IgD-negative memory B cell (primary cell): ENCODE measurements around the gene IFNGR1. TPM values are rescaled to one million over a fixed set of nuclear protein-coding genes. Genes with fewer than 3 reads are reported as not detected.
"Not testable (repeated sequence)": the region's sequence is repeated elsewhere in the genome, so short reads cannot be mapped to it uniquely, and the experiment has no call there.

Source experiments
- H3K27ac Mint-ChIP-seq, 3 donors: one replicate each; pipeline ENCODE4 v1.8.0; 2020 to 2022; ENCODE audit warnings: mild to moderate bottlenecking in 3 of 3, mixed read lengths in 3 of 3, moderate library complexity in 1 of 3
- H3K27me3 Mint-ChIP-seq: one replicate; pipeline ENCODE4 v1.8.0; 2021; ENCODE audit warnings: mixed read lengths
- H3K36me3 Mint-ChIP-seq: one replicate; pipeline ENCODE4 v1.8.0; 2020; ENCODE audit warnings: mild to moderate bottlenecking, mixed read lengths
- H3K4me1 Mint-ChIP-seq, 3 donors: one replicate each; pipeline ENCODE4 v1.8.0; 2020 to 2022; ENCODE audit warnings: mixed read lengths in 3 of 3, mild to moderate bottlenecking in 1 of 3
- H3K4me3 Mint-ChIP-seq, 4 donors: one replicate each; pipeline ENCODE4 v1.8.0; 2020 to 2022; ENCODE audit warnings: mild to moderate bottlenecking in 4 of 4, mixed read lengths in 4 of 4, moderate library complexity in 3 of 4
- H3K9me3 Mint-ChIP-seq, 3 donors: one replicate each; pipeline ENCODE4 v1.8.0; 2020 to 2021; ENCODE audit warnings: mixed read lengths in 3 of 3, mild to moderate bottlenecking in 1 of 3
- polyA plus RNA-seq: library from polyadenylated mRNA; unstranded; fragments of 300-500 nt; fragmentation: Illumina TruSeq; gene quantifications from one replicate; pipeline ENCODE4 v1.2.3, GENCODE V29; 2021

The IFNGR1 gene
- polyA plus RNA-seq, 1 donor from 2014 or later: 38.1 TPM

GRCh38 chr6:137227871-137228302 lies 8.7 kb upstream of the IFNGR1 start:
- Mint-ChIP-seq H3K4me1 (peaks cover 44 to 59% (median 49%) of the 10 kb centered on the region in 3 donors), H3K27me3 (no peaks in the 10 kb centered on the region), H3K36me3 (peaks cover 2% of the 10 kb centered on the region), H3K9me3 (no peaks in the 10 kb centered on the region), H3K27ac (no peak overlapping the region), H3K4me3 (no peak overlapping the region)

- Mint-ChIP-seq H3K9me3 (no peaks in the 10 kb centered on the region), H3K36me3 (no peaks in the 10 kb centered on the region), H3K27me3 (no peaks in the 10 kb centered on the region), H3K4me1 (peaks cover 45 to 58% (median 46%) of the 10 kb centered on the region in 3 donors), H3K27ac (no peak overlapping the region), H3K4me3 (no peak overlapping the region)
Observed at GRCh38 chr6:137226697-137227096, 7.5 kb upstream of the IFNGR1 start.

GRCh38 chr6:137224799-137225198 lies 5.6 kb upstream of the IFNGR1 start:
- peak overlapping the region; percentile 6 to 54 (median 28) for H3K27ac Mint-ChIP-seq
- H3K36me3 Mint-ChIP-seq: no peaks in the 10 kb centered on the region
- H3K4me3 Mint-ChIP-seq: peak overlapping the region in 3 of 4 donors; percentile 8 to 85 (median 25)
- no peaks in the 10 kb centered on the region for H3K27me3 Mint-ChIP-seq
- H3K4me1 Mint-ChIP-seq: peaks cover 43 to 54% (median 45%) of the 10 kb centered on the region in 3 donors
- H3K9me3 Mint-ChIP-seq: no peaks in the 10 kb centered on the region

- Mint-ChIP-seq H3K36me3 (peaks cover 2% of the 10 kb centered on the region), H3K4me1 (peaks cover 45 to 56% (median 52%) of the 10 kb centered on the region in 3 donors), H3K27ac (peak overlapping the region in 2 of 3 donors; percentile 64), H3K9me3 (no peaks in the 10 kb centered on the region), H3K27me3 (no peaks in the 10 kb centered on the region), H3K4me3 (peak overlapping the region in 3 of 4 donors; percentile 64 to 87 (median 83))
Observed at GRCh38 chr6:137223370-137224131, 4.4 kb upstream of the IFNGR1 start.

GRCh38 chr6:137222381-137222780 lies 3.2 kb upstream of the IFNGR1 start:
- Mint-ChIP-seq H3K4me1 (peaks cover 49 to 56% (median 53%) of the 10 kb centered on the region in 3 donors), H3K4me3 (peak overlapping the region in 3 of 4 donors; percentile 68 to 89 (median 83)), H3K27ac (peak overlapping the region in 2 of 3 donors; percentile 48 to 86), H3K27me3 (no peaks in the 10 kb centered on the region), H3K9me3 (no peaks in the 10 kb centered on the region), H3K36me3 (peaks cover 2% of the 10 kb centered on the region)

GRCh38 chr6:137219664-137220252 lies 573 bp upstream of the IFNGR1 start:
- Mint-ChIP-seq H3K36me3 (peaks cover 2% of the 10 kb centered on the region), H3K27ac (peak overlapping the region; percentile 87 to 98 (median 98)), H3K4me3 (peak overlapping the region; percentile 89 to 100 (median 100)), H3K4me1 (peaks cover 52 to 61% (median 55%) of the 10 kb centered on the region in 3 donors), H3K9me3 (no peaks in the 10 kb centered on the region), H3K27me3 (no peaks in the 10 kb centered on the region)

- Mint-ChIP-seq H3K4me1 (peaks cover 53 to 61% (median 56%) of the 10 kb centered on the region in 3 donors), H3K4me3 (peak overlapping the region; percentile 89 to 100 (median 100)), H3K27me3 (no peaks in the 10 kb centered on the region), H3K9me3 (no peaks in the 10 kb centered on the region), H3K36me3 (peaks cover 3% of the 10 kb centered on the region), H3K27ac (peak overlapping the region; percentile 87 to 98 (median 98))
Observed at GRCh38 chr6:137218473-137218916, 690 bp downstream of the IFNGR1 start.

- Mint-ChIP-seq H3K4me1 (peaks cover 51 to 60% (median 55%) of the 10 kb centered on the region in 3 donors), H3K4me3 (peak overlapping the region; percentile 89 to 100 (median 100)), H3K27ac (peak overlapping the region; percentile 87 to 98 (median 98)), H3K27me3 (no peaks in the 10 kb centered on the region), H3K9me3 (no peaks in the 10 kb centered on the region), H3K36me3 (peaks cover 4% of the 10 kb centered on the region)
Observed at GRCh38 chr6:137217801-137218472, 1.2 kb downstream of the IFNGR1 start.

- Mint-ChIP-seq H3K9me3 (no peaks in the 10 kb centered on the region), H3K4me3 (peak overlapping the region; percentile 89 to 100 (median 100)), H3K27me3 (no peaks in the 10 kb centered on the region), H3K27ac (peak overlapping the region in 2 of 3 donors; percentile 62 to 65), H3K4me1 (peaks cover 51 to 57% (median 54%) of the 10 kb centered on the region in 3 donors), H3K36me3 (peaks cover 7% of the 10 kb centered on the region)
Observed at GRCh38 chr6:137216875-137217553, 2.2 kb downstream of the IFNGR1 start.

GRCh38 chr6:137216106-137216505 lies 3.1 kb downstream of the IFNGR1 start:
- H3K9me3 Mint-ChIP-seq: no peaks in the 10 kb centered on the region
- H3K4me3 Mint-ChIP-seq: peak overlapping the region; percentile 89 to 100 (median 100)
- peaks cover 10% of the 10 kb centered on the region for H3K36me3 Mint-ChIP-seq
- H3K4me1 Mint-ChIP-seq: peaks cover 57 to 62% (median 59%) of the 10 kb centered on the region in 3 donors
- H3K27ac Mint-ChIP-seq: peak overlapping the region in 2 of 3 donors; percentile 62 to 65
- no peaks in the 10 kb centered on the region for H3K27me3 Mint-ChIP-seq

- not testable (repeated sequence) for H3K4me3 Mint-ChIP-seq, H3K27me3 Mint-ChIP-seq, H3K9me3 Mint-ChIP-seq, H3K27ac Mint-ChIP-seq
- Mint-ChIP-seq H3K4me1 (peaks cover 55 to 65% (median 60%) of the 10 kb centered on the region in 3 donors), H3K36me3 (peaks cover 10% of the 10 kb centered on the region)
Observed at GRCh38 chr6:137215630-137216029, 3.6 kb downstream of the IFNGR1 start.

- no peak overlapping the region for H3K27ac Mint-ChIP-seq
- H3K4me1 Mint-ChIP-seq: peaks cover 52 to 65% (median 58%) of the 10 kb centered on the region in 3 donors
- no peaks in the 10 kb centered on the region for H3K27me3 Mint-ChIP-seq
- no peak overlapping the region for H3K4me3 Mint-ChIP-seq
- peaks cover 13% of the 10 kb centered on the region for H3K36me3 Mint-ChIP-seq
- peaks cover 0 to 1% (median under 1%) of the 10 kb centered on the region in 3 donors for H3K9me3 Mint-ChIP-seq
Observed at GRCh38 chr6:137214931-137215330, 4.3 kb downstream of the IFNGR1 start.

GRCh38 chr6:137213813-137214212 lies 5.4 kb downstream of the IFNGR1 start:
- peaks cover 21% of the 10 kb centered on the region for H3K36me3 Mint-ChIP-seq
- peak overlapping the region in 1 of 4 donors; percentile 44 for H3K4me3 Mint-ChIP-seq
- peaks cover 4 to 9% (median 4%) of the 10 kb centered on the region in 3 donors for H3K9me3 Mint-ChIP-seq
- H3K27me3 Mint-ChIP-seq: no peaks in the 10 kb centered on the region
- peaks cover 49 to 66% (median 62%) of the 10 kb centered on the region in 3 donors for H3K4me1 Mint-ChIP-seq
- peak overlapping the region in 1 of 3 donors; percentile 92 for H3K27ac Mint-ChIP-seq

- Mint-ChIP-seq H3K27ac (peak overlapping the region in 2 of 3 donors; percentile 26 to 92), H3K36me3 (peaks cover 20% of the 10 kb centered on the region), H3K4me1 (peaks cover 45 to 62% (median 59%) of the 10 kb centered on the region in 3 donors), H3K27me3 (no peaks in the 10 kb centered on the region), H3K4me3 (peak overlapping the region in 3 of 4 donors; percentile 44 to 70 (median 67)), H3K9me3 (peaks cover 4 to 9% (median 4%) of the 10 kb centered on the region in 3 donors)
Observed at GRCh38 chr6:137213331-137213740, 5.8 kb downstream of the IFNGR1 start.
